NCI-H2171 (cell line): Measurements from ENCODE around the gene SMAD2.
A peak's percentile ranks its signal among the peaks of the same experiment; 100 is the strongest.
"Not testable (repeated sequence)": the region's sequence is repeated elsewhere in the genome, so short reads cannot be mapped to it uniquely, and the experiment has no call there.

Experiments
- DNase-seq: peaks from one replicate; lab custom pipeline; 2025; lab: John Stamatoyannopoulos, UW

Gene SMAD2

GRCh38 chr18:47930199-47930930 lies at the start of gene SMAD2:
Gene SMAD2 (minus strand): TSS chr18:47930659. CDS start chr18:47896756, 33,903 bp downstream.
- peak; percentile 92 for DNase-seq

GRCh38 chr18:47979611-47980200 lies 49.2 kb upstream of the SMAD2 start:
- no peak for DNase-seq

GRCh38 chr18:47978603-47979002 lies 48.1 kb upstream of the SMAD2 start:
- no peak for DNase-seq

GRCh38 chr18:47978141-47978540 lies 47.7 kb upstream of the SMAD2 start:
- no peak for DNase-seq

GRCh38 chr18:47975701-47976100 lies 45.2 kb upstream of the SMAD2 start:
- DNase-seq, result no peak

GRCh38 chr18:47975105-47975504 lies 44.6 kb upstream of the SMAD2 start:
- DNase-seq, result no peak

- DNase-seq, result no peak
Measured at GRCh38 chr18:47970664-47971531, 40.4 kb upstream of the SMAD2 start.

- DNase-seq, result no peak
Measured at GRCh38 chr18:47969816-47970215, 39.4 kb upstream of the SMAD2 start.

- no peak for DNase-seq
Measured at GRCh38 chr18:47968721-47969120, 38.3 kb upstream of the SMAD2 start.

- DNase-seq, result no peak
Measured at GRCh38 chr18:47968006-47968676, 37.7 kb upstream of the SMAD2 start.

- DNase-seq, result no peak
Measured at GRCh38 chr18:47964053-47964452, 33.6 kb upstream of the SMAD2 start.

GRCh38 chr18:47961003-47961402 lies 30.5 kb upstream of the SMAD2 start:
- not testable (repeated sequence) for DNase-seq

GRCh38 chr18:47953471-47953931 lies 23.0 kb upstream of the SMAD2 start:
- peak; percentile 78 for DNase-seq

GRCh38 chr18:47950511-47950910 lies 20.1 kb upstream of the SMAD2 start:
- no peak for DNase-seq

- DNase-seq, result no peak
Measured at GRCh38 chr18:47949202-47949601, 18.7 kb upstream of the SMAD2 start.

- peak; percentile 30 for DNase-seq
Measured at GRCh38 chr18:47946889-47947288, 16.4 kb upstream of the SMAD2 start.

- no peak for DNase-seq
Measured at GRCh38 chr18:47944972-47945852, 14.8 kb upstream of the SMAD2 start.

- DNase-seq, result no peak
Measured at GRCh38 chr18:47936952-47937351, 6.5 kb upstream of the SMAD2 start.

- DNase-seq, result no peak
Measured at GRCh38 chr18:47935321-47936055, 5.0 kb upstream of the SMAD2 start.

- DNase-seq, result no peak
Measured at GRCh38 chr18:47932603-47933002, 2.1 kb upstream of the SMAD2 start.
